Adrenal gland (tissue), 5 donors: ENCODE data around the gene FRMD5.
"Not testable (repeated sequence)": the region's sequence is repeated elsewhere in the genome, so short reads cannot be mapped to it uniquely, and the experiment has no call there.

Source experiments
- POLR2A ChIP-seq, 2 donors: fragments of 450-650 bp; IDR thresholded peaks; one replicate each; pipeline ENCODE4 v1.6.1; 2017; ENCODE audit warnings: antibody characterized with exemption in 2 of 2, mild to moderate bottlenecking in 2 of 2, moderate library complexity in 1 of 2
- TF ChIP-seq, protein P1 (sequence below), 6 experiments: fragments of 450-650 bp in 4 of 6; fragments of 200-600 bp in 2 of 6; sonication (generic) in 1 of 6; IDR thresholded peaks; 1 replicate in 5 of 6; 2 replicates in 1 of 6; pipeline versions ENCODE4 v1.5.1 to v1.8.0; 2016 to 2021; ENCODE audit warnings: antibody characterized with exemption in 6 of 6, mild to moderate bottlenecking in 2 of 6, moderate library complexity in 1 of 6
- donor health status: DM: no; HTN: no; CAD: no.

DNA sequence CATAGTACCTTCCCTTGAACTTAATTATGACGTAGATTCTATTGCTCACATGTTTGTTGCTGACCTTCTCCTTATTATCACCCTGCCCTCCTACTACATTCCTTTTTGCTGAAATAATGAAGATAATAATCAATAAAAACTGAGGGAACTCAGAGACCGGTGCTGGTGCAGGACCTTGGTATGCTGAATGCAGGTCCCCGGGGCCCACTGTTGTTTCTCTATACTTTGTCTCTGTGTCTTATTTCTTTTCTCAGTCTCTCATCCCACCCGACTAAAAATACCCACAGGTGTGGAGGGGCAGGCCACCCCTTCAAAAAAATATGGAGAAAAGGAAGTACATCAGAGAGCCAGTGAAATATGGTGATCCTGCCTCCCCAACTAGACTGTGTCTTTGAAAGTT, 34.2 kb upstream of the FRMD5 start:
- TF ChIP-seq POLR2A (IDR thresholded peaks at IDR 0.05), result not testable (repeated sequence)
- TF ChIP-seq, protein P1, sequence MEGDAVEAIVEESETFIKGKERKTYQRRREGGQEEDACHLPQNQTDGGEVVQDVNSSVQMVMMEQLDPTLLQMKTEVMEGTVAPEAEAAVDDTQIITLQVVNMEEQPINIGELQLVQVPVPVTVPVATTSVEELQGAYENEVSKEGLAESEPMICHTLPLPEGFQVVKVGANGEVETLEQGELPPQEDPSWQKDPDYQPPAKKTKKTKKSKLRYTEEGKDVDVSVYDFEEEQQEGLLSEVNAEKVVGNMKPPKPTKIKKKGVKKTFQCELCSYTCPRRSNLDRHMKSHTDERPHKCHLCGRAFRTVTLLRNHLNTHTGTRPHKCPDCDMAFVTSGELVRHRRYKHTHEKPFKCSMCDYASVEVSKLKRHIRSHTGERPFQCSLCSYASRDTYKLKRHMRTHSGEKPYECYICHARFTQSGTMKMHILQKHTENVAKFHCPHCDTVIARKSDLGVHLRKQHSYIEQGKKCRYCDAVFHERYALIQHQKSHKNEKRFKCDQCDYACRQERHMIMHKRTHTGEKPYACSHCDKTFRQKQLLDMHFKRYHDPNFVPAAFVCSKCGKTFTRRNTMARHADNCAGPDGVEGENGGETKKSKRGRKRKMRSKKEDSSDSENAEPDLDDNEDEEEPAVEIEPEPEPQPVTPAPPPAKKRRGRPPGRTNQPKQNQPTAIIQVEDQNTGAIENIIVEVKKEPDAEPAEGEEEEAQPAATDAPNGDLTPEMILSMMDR (IDR thresholded peaks at IDR 0.05), result not testable (repeated sequence)
